Stimulated activated CD8-positive, alpha-beta memory T cell treated with anti-CD3 and anti-CD28 coated beads, Interleukin-15, amount 100 ng/mL, for 24 hours (primary cell): ENCODE results near the gene SEL1L2.
"Not testable (repeated sequence)": the region's sequence is repeated elsewhere in the genome, so short reads cannot be mapped to it uniquely, and the experiment has no call there.

Experiments
- DNase-seq: peaks from one replicate; pipeline ENCODE4 v3.0.0-alpha.2; 2020; ENCODE audit warnings: low read depth

The SEL1L2 gene

DNA sequence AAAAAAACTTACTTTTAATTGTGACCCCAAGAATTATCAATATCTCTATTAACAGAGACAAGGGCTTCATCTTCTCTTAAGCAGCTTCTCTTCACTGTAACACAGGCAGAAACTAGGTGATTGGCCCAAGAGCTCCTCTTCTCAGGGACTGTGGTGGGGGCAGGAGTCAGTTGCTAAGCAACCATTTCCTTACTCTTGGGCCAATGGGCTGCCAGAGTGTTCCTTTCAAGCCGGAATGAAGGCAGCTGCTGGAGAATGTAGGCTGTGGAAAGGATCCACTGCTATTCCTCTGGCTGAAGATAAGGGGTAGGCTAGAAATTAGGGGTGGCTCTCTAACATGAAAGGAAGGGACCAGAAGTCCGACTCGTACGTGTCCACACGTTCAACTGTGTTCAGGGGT, at the start of gene SEL1L2:
TSS of gene SEL1L2 (minus strand) at position 150 of the 400 bp plus-strand sequence. CDS start at position 70, 80 bp downstream.
- no peak for DNase-seq

DNA sequence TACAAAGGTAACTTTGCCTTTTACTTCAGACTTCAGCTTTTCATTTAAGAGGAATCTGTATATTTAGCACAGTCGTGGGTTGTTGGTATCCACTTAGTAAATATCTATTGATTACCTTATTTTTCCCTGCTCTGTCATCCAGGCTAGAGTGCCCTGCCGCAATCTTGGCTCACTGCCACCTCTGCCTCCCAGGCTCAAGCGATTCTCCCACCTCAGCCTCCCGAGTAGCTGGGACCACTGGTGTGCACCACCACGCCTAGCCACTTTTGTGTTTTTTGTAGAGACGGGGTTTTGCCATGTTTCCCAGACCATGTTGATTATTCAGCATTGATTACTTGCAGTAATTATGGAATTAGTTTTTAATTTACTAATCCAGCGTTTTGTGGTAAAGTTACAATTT, 46.2 kb upstream of the SEL1L2 start:
- DNase-seq = no peak

- DNase-seq = no peak
Observed at GRCh38 chr20:14033310-14033709, 42.9 kb upstream of the SEL1L2 start.

- DNase-seq = no peak
Observed at GRCh38 chr20:14030991-14031390, 40.6 kb upstream of the SEL1L2 start.

GRCh38 chr20:14012671-14013070, 22.3 kb upstream of the SEL1L2 start:
- DNase-seq = no peak

GRCh38 chr20:14009208-14009607, 18.8 kb upstream of the SEL1L2 start:
- DNase-seq = no peak

DNA sequence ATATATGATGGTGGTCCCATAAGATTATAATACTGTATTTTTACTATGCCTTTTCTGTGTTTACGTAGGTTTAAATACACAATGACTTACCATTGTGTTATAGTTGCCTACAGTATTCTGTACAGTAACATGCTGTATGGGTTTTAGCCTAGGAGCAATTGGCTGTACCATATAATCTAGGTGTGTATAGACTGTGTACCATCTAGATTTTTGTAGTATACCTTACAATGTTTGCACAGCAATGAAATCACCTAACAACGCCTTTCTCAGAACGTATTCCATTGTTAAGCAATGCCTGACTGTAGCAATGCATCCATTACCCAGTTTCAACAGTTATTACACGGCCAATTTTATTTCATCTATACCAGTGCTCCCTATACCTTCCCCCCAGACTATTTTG, 15.6 kb upstream of the SEL1L2 start:
- no peak for DNase-seq

- DNase-seq = no peak
Observed at GRCh38 chr20:14000917-14001316, 10.5 kb upstream of the SEL1L2 start.

DNA sequence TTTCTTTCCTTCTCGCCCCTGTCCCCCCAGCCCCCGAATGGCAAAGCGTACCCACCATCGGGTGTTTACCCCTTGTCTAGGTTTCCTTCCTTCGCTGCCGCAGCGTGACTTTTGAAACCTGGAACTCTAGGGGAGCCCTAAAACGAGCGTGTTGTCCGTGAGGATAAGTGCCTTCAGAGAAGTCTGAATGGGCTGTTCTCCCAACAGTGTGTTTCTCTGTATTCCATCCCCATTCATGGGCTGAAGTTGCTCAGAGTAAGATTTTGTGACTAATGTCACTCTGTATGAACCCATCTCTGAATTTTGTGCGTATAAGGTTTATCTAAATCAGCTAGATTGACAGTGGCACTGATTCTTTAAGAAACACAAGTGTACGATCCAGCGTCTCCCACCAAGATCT, 5.9 kb upstream of the SEL1L2 start:
- no peak for DNase-seq

DNA sequence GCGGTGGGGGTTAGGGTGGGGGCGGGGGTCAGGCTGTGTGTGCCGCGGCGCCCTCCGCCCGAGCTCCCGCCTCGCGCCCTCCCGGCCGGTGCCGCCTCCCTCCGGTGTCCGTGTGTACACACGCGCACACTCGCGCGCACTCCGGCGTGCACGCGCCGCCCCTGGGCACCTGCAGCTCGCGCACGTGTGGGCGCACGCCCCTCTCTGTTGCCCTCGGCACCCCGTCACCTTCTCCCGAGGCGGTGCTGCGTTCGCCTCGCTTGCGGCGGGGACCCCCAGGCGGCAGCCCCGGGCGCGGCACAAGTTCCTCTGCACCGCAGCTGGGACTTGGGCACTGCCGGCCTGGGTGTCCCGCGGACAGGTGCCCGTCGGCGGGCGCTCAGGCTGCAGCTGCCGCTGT, 5.4 kb upstream of the SEL1L2 start:
- no peak for DNase-seq

DNA sequence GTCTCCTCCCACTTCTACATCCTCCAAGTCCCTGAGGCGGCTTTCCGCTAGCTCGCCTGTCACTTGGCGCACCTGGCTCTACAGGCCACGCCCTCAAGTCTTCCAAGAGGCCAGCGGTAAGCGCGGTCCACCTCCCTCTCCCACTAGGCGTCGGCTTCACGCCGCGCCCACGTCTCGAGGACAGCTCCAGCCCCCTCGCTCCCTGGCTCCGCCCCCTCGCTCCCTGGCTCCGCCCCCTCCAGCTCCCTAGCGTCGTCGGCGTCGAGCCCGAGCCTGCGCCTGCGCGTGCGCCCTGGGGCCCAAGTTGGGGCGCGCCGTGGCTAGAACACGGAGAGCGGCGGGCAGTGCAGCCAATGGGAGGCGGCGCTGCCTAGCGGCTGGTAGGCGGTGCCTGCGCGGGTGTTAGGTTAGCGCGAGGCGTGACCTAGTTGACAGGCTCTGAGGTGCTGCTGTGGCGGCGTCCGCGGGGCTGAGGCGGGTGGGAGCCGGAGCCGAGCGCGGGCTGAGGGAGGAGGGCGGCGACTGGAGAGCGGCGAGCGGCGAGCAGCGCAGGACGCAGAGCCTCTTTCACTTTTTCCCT, 4.8 kb upstream of the SEL1L2 start, which contains the start of gene MACROD2:
TSS of gene MACROD2 (plus strand) at position 431 of the 580 bp plus-strand sequence.
- DNase-seq = peak; percentile 17

GRCh38 chr20:13991955-13992354, 1.5 kb upstream of the SEL1L2 start:
- not testable (repeated sequence) for DNase-seq

- DNase-seq = no peak
Observed at GRCh38 chr20:13991311-13991710, 897 bp upstream of the SEL1L2 start.

DNA sequence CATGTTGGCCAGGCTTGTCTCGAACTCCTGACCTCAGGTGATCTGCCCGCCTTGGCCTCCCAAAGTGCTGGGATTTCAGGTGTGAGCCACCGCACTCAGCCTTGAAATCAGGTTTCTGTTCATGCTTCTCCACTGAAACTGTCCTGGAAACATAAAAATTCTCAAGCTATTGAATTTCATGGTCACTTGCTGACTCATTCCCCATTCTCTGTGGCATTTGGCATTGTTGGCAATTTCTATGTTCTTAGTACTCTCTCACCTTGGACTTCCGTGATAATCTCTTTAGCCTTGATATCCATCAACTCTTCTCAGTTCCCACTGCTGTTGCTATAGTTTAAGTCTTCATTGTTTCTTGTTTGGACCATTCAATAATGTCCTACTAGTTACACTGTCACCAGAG, 6.2 kb downstream of the SEL1L2 start:
- no peak for DNase-seq

DNA sequence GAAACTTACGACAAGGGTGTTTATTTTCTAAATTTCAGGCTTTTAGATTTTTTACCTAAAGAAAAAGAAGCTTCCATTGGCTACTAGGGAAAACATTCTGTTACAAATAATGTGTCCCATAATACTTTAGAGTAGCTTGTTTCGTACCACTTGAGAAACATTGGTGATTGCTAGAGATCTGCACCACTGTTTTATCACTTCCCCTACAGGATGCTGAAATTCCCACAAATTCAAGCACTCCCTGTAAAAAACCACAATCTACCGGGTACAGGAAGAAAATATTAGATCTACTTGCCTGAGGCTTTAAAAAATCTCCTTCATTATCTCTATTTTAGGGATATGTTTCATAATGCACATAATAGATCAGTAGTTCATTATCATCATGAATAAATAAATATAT, 29.9 kb downstream of the SEL1L2 start:
- DNase-seq = no peak

DNA sequence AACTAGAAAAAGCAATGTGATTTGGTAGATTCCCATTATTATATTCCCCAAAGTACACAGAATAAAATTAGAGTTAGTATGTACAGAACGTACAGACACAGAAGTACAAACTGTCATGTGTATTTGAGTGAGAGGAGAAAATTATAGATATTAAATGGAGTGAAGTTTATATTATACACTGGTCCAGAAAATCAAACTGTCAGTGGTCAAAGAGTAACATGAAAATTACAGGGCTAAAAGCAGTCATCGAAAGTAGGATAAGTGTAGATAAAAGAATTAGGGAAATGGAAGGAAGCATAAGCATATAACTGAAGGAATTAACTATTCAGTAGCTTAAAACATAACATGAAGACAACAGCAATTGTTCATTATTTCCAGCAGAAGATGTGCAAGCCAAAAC, 30.3 kb downstream of the SEL1L2 start:
- no peak for DNase-seq

- DNase-seq = no peak
Observed at GRCh38 chr20:13953227-13953626, 37.2 kb downstream of the SEL1L2 start.

DNA sequence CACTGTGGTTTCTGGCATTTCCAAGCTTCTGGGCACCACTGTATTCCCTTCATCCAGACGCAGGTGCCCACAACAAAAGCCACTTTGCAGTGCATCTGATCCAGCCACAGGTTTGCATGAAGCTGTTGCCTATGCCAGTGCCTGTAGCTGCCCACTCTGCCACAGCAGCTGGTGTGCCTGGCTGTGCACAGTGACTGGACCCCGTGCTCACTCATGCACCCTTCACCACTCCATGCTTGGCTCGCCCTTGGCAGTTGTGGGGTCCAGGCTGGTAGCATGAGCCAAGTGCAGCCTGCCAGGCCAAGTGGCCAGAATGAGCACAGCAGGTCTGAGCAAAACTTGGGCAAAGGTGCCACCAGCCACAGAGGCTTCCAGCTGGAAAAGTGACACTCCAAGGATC, 42.7 kb downstream of the SEL1L2 start:
- no peak for DNase-seq

- DNase-seq = no peak
Observed at GRCh38 chr20:13941031-13941430, 49.4 kb downstream of the SEL1L2 start.

DNA sequence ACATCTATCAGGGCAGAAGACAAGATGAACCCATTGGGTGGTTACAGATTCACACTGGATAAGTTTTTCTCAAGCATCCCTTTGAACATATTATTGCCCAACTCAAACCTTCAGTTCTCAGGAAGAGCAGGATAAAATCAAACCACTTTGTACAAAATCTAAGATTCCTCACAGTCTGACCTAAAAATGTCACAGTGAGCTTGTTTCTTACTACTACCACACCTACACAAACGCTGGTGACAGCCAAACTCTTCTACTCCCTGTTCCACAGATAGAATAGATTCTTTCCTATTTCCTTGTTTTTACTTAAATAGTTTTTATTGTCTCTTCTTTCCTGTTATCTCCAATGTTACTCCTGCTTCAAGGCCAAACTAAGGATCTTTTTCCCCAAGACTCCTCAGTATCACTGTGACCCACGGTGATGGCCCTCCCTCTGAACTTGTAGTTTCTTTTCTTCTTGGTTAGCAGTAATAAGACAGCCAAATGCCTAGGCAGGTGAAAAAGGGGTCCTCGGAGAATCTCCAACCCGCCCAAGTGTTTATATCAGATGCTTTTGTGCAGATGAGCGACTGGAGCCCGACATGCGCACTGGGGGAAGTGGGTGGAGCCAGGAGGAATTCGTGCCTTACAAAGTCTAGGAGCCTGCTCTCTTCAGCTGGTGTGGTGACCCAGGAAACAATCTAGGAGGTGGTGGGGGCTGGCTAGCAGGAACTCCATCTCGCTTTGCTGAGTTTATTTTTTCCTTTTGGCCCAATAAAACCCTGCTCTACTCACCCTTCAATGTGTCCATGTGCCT, 53.4 kb downstream of the SEL1L2 start:
- DNase-seq = no peak

DNA sequence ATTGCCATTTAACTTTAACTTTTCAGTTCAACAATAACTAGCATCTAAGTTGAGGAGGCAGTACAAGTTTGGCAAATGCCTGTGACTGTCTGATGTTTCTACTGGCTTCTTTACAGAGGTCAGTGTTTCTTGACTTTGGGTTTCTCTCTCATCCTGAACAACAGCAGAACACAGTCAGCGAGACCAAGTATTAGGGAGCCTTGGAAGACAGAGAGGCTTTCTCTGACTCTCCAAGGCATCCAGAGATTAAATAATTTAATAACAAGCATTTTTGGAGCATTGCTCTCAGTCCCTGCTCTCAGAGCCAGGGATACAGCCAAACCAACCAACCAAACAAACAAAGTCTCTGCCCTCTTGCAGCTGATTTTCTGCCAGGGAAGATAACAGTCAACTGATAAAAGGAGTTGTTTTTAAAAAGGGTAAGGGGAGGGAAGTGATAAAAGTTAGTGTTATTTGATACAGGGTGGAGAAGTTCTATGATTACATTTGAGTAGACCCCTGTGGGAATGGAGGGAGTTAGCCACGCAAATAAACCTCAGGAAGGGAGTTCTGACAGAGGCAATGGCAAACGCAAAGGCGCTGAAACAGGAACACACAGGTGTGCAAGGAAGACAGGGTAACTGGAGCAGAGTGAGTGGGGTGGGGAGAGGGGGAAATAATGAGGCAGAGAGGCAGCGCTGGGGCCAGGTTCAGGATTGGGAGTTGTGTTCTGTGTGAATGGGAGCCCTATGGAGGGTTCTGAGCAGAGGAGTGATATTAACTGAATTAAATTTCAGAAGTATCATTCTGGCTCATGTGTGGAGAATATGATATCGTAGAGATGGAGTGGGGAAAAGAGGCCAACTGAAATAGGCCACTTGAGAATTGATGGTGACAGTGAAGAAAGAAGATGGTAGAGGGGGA, 55.2 kb downstream of the SEL1L2 start:
- no peak for DNase-seq

DNA sequence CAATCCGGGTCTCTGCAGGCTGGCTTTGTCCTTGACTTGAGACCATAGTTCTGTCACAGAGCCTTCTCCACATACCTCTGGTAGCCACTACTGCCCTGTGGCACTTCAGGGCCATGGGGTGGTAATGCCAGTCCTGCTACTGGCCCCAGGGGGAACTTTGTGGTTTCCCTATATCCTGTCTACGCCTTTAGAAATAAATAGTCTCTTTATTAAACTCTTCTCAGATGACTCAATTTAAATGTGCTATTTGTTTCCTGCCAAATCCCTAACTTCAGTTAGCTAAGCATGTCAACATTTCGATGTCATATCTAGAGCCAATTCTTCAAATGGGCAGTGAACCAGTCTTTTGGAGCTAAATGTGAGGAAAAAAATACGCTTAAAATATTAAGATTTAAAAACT, 60.1 kb downstream of the SEL1L2 start:
- DNase-seq = no peak

GRCh38 chr20:13929836-13930235, 60.6 kb downstream of the SEL1L2 start:
- no peak for DNase-seq
